ENCODE results near the gene COL21A1. TPM values are rescaled to one million over a fixed set of nuclear protein-coding genes. Genes with fewer than 3 reads are reported as not detected.

COL21A1 gene
- 10 to 100 TPM in 1 of 4 donors, 1 to 10 TPM in 3; 8.3 to 22.2 (median 9.0) TPM for total RNA-seq

GRCh38 chr6:56246881-56247653, at the start of gene COL21A1:
Gene COL21A1 (minus strand): TSS chr6:56247580. CDS start chr6:56182618, 64,962 bp downstream.
- Histone ChIP-seq H3K4me3 (peak within 1 kb of the TSS; percentile 61 to 72 (median 66)), H3K27me3 (no peaks in the 10 kb centered on the region), H3K27ac (replicated peaks in 1 of 4) (peak within 1 kb of the TSS; percentile 59 to 82 (median 79)), H3K9me3 (no peaks in the 10 kb centered on the region), H3K4me1 (peaks cover 4 to 62% (median 50%) of the 10 kb centered on the region in 4 donors), H3K36me3 (no peaks in the 10 kb centered on the region)
- TF ChIP-seq POLR2A (IDR thresholded peaks at IDR 0.05; ENCODE audit: low read depth) (no peak), POLR2AphosphoS5 (IDR thresholded peaks at IDR 0.05) (peak; percentile 21 to 55)
- TF ChIP-seq, protein P1, sequence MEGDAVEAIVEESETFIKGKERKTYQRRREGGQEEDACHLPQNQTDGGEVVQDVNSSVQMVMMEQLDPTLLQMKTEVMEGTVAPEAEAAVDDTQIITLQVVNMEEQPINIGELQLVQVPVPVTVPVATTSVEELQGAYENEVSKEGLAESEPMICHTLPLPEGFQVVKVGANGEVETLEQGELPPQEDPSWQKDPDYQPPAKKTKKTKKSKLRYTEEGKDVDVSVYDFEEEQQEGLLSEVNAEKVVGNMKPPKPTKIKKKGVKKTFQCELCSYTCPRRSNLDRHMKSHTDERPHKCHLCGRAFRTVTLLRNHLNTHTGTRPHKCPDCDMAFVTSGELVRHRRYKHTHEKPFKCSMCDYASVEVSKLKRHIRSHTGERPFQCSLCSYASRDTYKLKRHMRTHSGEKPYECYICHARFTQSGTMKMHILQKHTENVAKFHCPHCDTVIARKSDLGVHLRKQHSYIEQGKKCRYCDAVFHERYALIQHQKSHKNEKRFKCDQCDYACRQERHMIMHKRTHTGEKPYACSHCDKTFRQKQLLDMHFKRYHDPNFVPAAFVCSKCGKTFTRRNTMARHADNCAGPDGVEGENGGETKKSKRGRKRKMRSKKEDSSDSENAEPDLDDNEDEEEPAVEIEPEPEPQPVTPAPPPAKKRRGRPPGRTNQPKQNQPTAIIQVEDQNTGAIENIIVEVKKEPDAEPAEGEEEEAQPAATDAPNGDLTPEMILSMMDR (IDR thresholded peaks at IDR 0.05) = peak; percentile 24 to 44 (median 30)
- intact Hi-C loops (cut with DNase I) = loop anchor here (10.0 kb wide), 1 partner anchor 122 kb away; no protein-coding TSS in a partner anchor
- DNase-seq (ENCODE audit: extremely low spot score) = no peak
- WGBS = 22% methylated on average over 10 of the region's 36 CpGs

DNA sequence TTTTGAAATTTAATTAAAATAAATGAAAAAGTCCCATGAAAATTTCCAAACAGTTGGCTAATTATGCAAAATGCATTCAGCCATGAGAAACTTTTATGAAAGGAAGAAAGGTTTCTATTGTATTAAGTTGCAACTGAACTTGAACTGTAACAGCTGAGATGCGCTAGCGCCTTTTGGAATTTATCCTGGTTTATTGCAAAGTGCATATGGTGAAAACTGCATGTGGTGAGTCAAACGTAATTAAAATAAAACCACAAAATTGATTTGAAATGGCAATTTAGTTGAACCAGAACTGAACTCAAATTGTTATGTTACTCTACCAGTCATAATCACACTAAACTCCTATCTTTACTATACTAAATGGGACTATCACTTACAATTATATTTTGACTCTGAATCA, 46.4 kb upstream of the COL21A1 start:
- TF ChIP-seq, protein P1 (IDR thresholded peaks at IDR 0.05) = no peak
- TF ChIP-seq EP300 (IDR thresholded peaks at IDR 0.05) = no peak
- no peak for TF ChIP-seq POLR2A (IDR thresholded peaks at IDR 0.05; ENCODE audit: low read depth)
- TF ChIP-seq POLR2AphosphoS5 (IDR thresholded peaks at IDR 0.05) = no peak

GRCh38 chr6:56292505-56293181, 45.3 kb upstream of the COL21A1 start:
- H3K4me1 ChIP-seq = peaks cover 5 to 16% (median 11%) of the 10 kb centered on the region in 4 donors
- DNase-seq (ENCODE audit: extremely low spot score) = no peak
- H3K36me3 ChIP-seq = no peaks in the 10 kb centered on the region
- 82% methylated on average over 1 of the region's 1 CpG for WGBS
- intact Hi-C loops (cut with DNase I) = loop anchor here (1.0 to 10.0 kb wide), 3 partner anchors 312 to 1018 kb away; no protein-coding TSS in a partner anchor
- no peak overlapping the region for H3K4me3 ChIP-seq
- no peak overlapping the region for H3K27ac ChIP-seq (replicated peaks in 1 of 4)
- TF ChIP-seq, protein P1 (IDR thresholded peaks at IDR 0.05) = peak; percentile 56 to 68 (median 60)
- no peak for TF ChIP-seq POLR2A (IDR thresholded peaks at IDR 0.05; ENCODE audit: low read depth)
- no peaks in the 10 kb centered on the region for H3K9me3 ChIP-seq
- H3K27me3 ChIP-seq = no peaks in the 10 kb centered on the region

More for the DNA sequence above, 46.4 kb upstream of the COL21A1 start:
- H3K27me3 ChIP-seq = no peaks in the 10 kb centered on the region
- DNase-seq (ENCODE audit: extremely low spot score) = no peak
- no peak overlapping the region for H3K4me3 ChIP-seq
- no peaks in the 10 kb centered on the region for H3K36me3 ChIP-seq
- WGBS = 86% methylated on average over 3 of the region's 3 CpGs
- intact Hi-C loops (cut with DNase I) = loop anchor here (10.0 kb wide), 2 partner anchors 849 to 1019 kb away; no protein-coding TSS in a partner anchor
- H3K9me3 ChIP-seq = no peaks in the 10 kb centered on the region
- H3K4me1 ChIP-seq = peaks cover 5 to 24% (median 21%) of the 10 kb centered on the region in 4 donors
- no peak overlapping the region for H3K27ac ChIP-seq (replicated peaks in 1 of 4)

GRCh38 chr6:56291302-56291917, 44.0 kb upstream of the COL21A1 start:
- TF ChIP-seq, protein P1 (IDR thresholded peaks at IDR 0.05) = no peak
- TF ChIP-seq EP300 (IDR thresholded peaks at IDR 0.05) (no peak), POLR2A (IDR thresholded peaks at IDR 0.05; ENCODE audit: low read depth) (no peak), POLR2AphosphoS5 (IDR thresholded peaks at IDR 0.05) (no peak)
- intact Hi-C loops (cut with DNase I) = loop anchor here (10.0 kb wide), 2 partner anchors 847 to 1017 kb away; no protein-coding TSS in a partner anchor
- 62% methylated on average over 7 of the region's 7 CpGs for WGBS
- H3K4me1 ChIP-seq = peaks cover 5 to 16% (median 9%) of the 10 kb centered on the region in 4 donors
- H3K27ac ChIP-seq (replicated peaks in 1 of 4) = no peak overlapping the region
- H3K36me3 ChIP-seq = no peaks in the 10 kb centered on the region
- H3K4me3 ChIP-seq = no peak overlapping the region
- DNase-seq (ENCODE audit: extremely low spot score) = no peak
- H3K27me3 ChIP-seq = no peaks in the 10 kb centered on the region
- H3K9me3 ChIP-seq = no peaks in the 10 kb centered on the region

Data from esophagus muscularis mucosa (tissue), 4 donors.